ENCODE results near the gene GNG7. TPM values are rescaled to one million over a fixed set of nuclear protein-coding genes. Genes with fewer than 3 reads are reported as not detected.
"Not testable (repeated sequence)": the region's sequence is repeated elsewhere in the genome, so short reads cannot be mapped to it uniquely, and the experiment has no call there.

GNG7 gene
- total RNA-seq, 2 donors from 2014 or later = 5.7 to 12.9 TPM

GRCh38 chr19:2650515-2650914, 52.0 kb downstream of the GNG7 start:
- Histone ChIP-seq H3K4me3 (no peak overlapping the region), H3K9me3 (no peaks in the 10 kb centered on the region), H3K4me1 (peaks cover 10% of the 10 kb centered on the region), H3K36me3 (replicated peaks in 1 of 2; ENCODE audit: insufficient read depth in 1 of 2, low read depth in 2 of 2) (no peaks in the 10 kb centered on the region), H3K27ac (no peak overlapping the region), H3K27me3 (no peaks in the 10 kb centered on the region)
- TF ChIP-seq POLR2A (IDR thresholded peaks at IDR 0.05) (no peak), CTCF (IDR thresholded peaks at IDR 0.05) (no peak)
- DNase-seq = peak in 1 of 4 donors; percentile 33
- no peak for ATAC-seq
- 60 to 62% methylated on average over 11 to 14 of the region's 21 CpGs for WGBS, 2 donors
- intact Hi-C loops (cut with DNase I) = loop anchor here (10.0 kb wide), 1 partner anchor 224 kb away; no protein-coding TSS in a partner anchor

GRCh38 chr19:2648528-2648937, 54.0 kb downstream of the GNG7 start:
- Histone ChIP-seq H3K4me1 (peaks cover 6% of the 10 kb centered on the region), H3K27ac (no peak overlapping the region), H3K36me3 (replicated peaks in 1 of 2; ENCODE audit: insufficient read depth in 1 of 2, low read depth in 2 of 2) (no peaks in the 10 kb centered on the region), H3K9me3 (no peaks in the 10 kb centered on the region), H3K27me3 (no peaks in the 10 kb centered on the region), H3K4me3 (no peak overlapping the region)
- intact Hi-C loops (cut with DNase I) = no loop called here
- TF ChIP-seq POLR2A (IDR thresholded peaks at IDR 0.05) (no peak), CTCF (IDR thresholded peaks at IDR 0.05) (peak; percentile 24 to 97 (median 93))
- WGBS, 2 donors = 40 to 46% methylated on average over 4 of the region's 4 CpGs
- ATAC-seq (peak; percentile 92), DNase-seq (peak; percentile 81 to 87 (median 86))

GRCh38 chr19:2648099-2648498, 54.4 kb downstream of the GNG7 start:
- no peaks in the 10 kb centered on the region for H3K27me3 ChIP-seq
- WGBS, 2 donors = 36 to 53% methylated on average over 5 of the region's 5 CpGs
- intact Hi-C loops (cut with DNase I) = no loop called here
- H3K9me3 ChIP-seq = no peaks in the 10 kb centered on the region
- H3K27ac ChIP-seq = no peak overlapping the region
- no peaks in the 10 kb centered on the region for H3K36me3 ChIP-seq (replicated peaks in 1 of 2; ENCODE audit: insufficient read depth in 1 of 2, low read depth in 2 of 2)
- TF ChIP-seq POLR2A (IDR thresholded peaks at IDR 0.05) (no peak), CTCF (IDR thresholded peaks at IDR 0.05) (no peak)
- peaks cover 1% of the 10 kb centered on the region for H3K4me1 ChIP-seq
- no peak overlapping the region for H3K4me3 ChIP-seq
- DNase-seq (no peak), ATAC-seq (peak; percentile 8)

- DNase-seq (no peak), ATAC-seq (no peak)
- Histone ChIP-seq H3K36me3 (replicated peaks in 1 of 2; ENCODE audit: insufficient read depth in 1 of 2, low read depth in 2 of 2) (no peaks in the 10 kb centered on the region), H3K9me3 (no peaks in the 10 kb centered on the region), H3K4me1 (no peaks in the 10 kb centered on the region), H3K27ac (no peak overlapping the region), H3K27me3 (no peaks in the 10 kb centered on the region), H3K4me3 (no peak overlapping the region)
- TF ChIP-seq CTCF (IDR thresholded peaks at IDR 0.05) (no peak), POLR2A (IDR thresholded peaks at IDR 0.05) (no peak)
- WGBS, 2 donors = 75 to 76% methylated on average over 8 to 20 of the region's 20 CpGs
- intact Hi-C loops (cut with DNase I) = loop anchor here (2.0 kb wide), 1 partner anchor 106 kb away; no protein-coding TSS in a partner anchor
Observed at GRCh38 chr19:2646866-2647535, 55.5 kb downstream of the GNG7 start.

GRCh38 chr19:2645826-2646225, 56.7 kb downstream of the GNG7 start:
- intact Hi-C loops (cut with DNase I) = loop anchor here (2.0 kb wide), 1 partner anchor 107 kb away; no protein-coding TSS in a partner anchor
- DNase-seq = no peak
- Histone ChIP-seq H3K9me3 (no peaks in the 10 kb centered on the region), H3K36me3 (replicated peaks in 1 of 2; ENCODE audit: insufficient read depth in 1 of 2, low read depth in 2 of 2) (no peaks in the 10 kb centered on the region), H3K27ac (no peak overlapping the region), H3K4me1 (no peaks in the 10 kb centered on the region), H3K27me3 (no peaks in the 10 kb centered on the region), H3K4me3 (no peak overlapping the region)
- no peak for ATAC-seq
- no peak for TF ChIP-seq POLR2A (IDR thresholded peaks at IDR 0.05)
- no peak for TF ChIP-seq CTCF (IDR thresholded peaks at IDR 0.05)
- 79 to 86% methylated on average over 7 to 15 of the region's 16 CpGs for WGBS, 2 donors

GRCh38 chr19:2643123-2643737, 59.3 kb downstream of the GNG7 start:
- ATAC-seq; DNase-seq; intact Hi-C loops (cut with DNase I); H3K27me3 ChIP-seq; H3K36me3 ChIP-seq (replicated peaks in 1 of 2; ENCODE audit: insufficient read depth in 1 of 2, low read depth in 2 of 2); H3K4me1 ChIP-seq; H3K9me3 ChIP-seq; H3K27ac ChIP-seq; H3K4me3 ChIP-seq: not testable (repeated sequence)
- 90 to 96% methylated on average over 28 to 38 of the region's 38 CpGs for WGBS, 2 donors
